Heart left ventricle (tissue), 16 donors: Measurements from ENCODE around the gene ST6GALNAC5. TPM values are rescaled to one million over a fixed set of nuclear protein-coding genes. Genes with fewer than 3 reads are reported as not detected.

Source experiments
- ATAC-seq, 4 donors: fragments of 200-7000 bp; cut with Tn5 transposase; one replicate each; pipeline ENCODE4 v1.9.1; 2020 to 2022; ENCODE audit warnings: moderate library complexity in 4 of 4, mild to moderate bottlenecking in 3 of 4, moderate number of reproducible peaks in 1 of 4
- DNase-seq, 5 donors: peaks; one replicate each; pipeline ENCODE4 v3.0.0-alpha.2; 2020
- H3K27ac ChIP-seq, 12 donors: fragments of 200-600 bp; sonication (generic) in 4 of 12; one replicate each; pipeline versions ENCODE4 v1.5.0 to v1.8.0; 2016 to 2022; ENCODE audit warnings: mild to moderate bottlenecking in 2 of 12
- H3K27me3 ChIP-seq, 9 donors: fragments of 200-600 bp; sonication (generic) in 2 of 9; one replicate each; pipeline versions ENCODE4 v1.5.1 to v1.8.0; 2016 to 2022; ENCODE audit warnings: mild to moderate bottlenecking in 3 of 9
- H3K36me3 ChIP-seq, 9 donors: fragments of 200-600 bp; sonication (generic) in 2 of 9; one replicate each; pipeline versions ENCODE4 v1.5.0 to v1.8.0; 2018 to 2022; ENCODE audit warnings: mild to moderate bottlenecking in 2 of 9
- H3K4me1 ChIP-seq, 12 donors: fragments of 200-600 bp; sonication (generic) in 4 of 12; one replicate each; pipeline versions ENCODE4 v1.5.0 to v1.8.0; 2016 to 2022; ENCODE audit warnings: mild to moderate bottlenecking in 3 of 12
- H3K4me3 ChIP-seq, 12 donors: fragments of 200-600 bp; sonication (generic) in 4 of 12; one replicate each; pipeline versions ENCODE4 v1.5.0 to v1.8.0; 2017 to 2022; ENCODE audit warnings: mild to moderate bottlenecking in 9 of 12, moderate library complexity in 4 of 12
- H3K9me3 ChIP-seq, 12 donors: fragments of 200-600 bp; sonication (generic) in 4 of 12; one replicate each; pipeline versions ENCODE4 v1.5.0 to v1.8.0; 2016 to 2022; ENCODE audit warnings: mild to moderate bottlenecking in 1 of 12
- CTCF ChIP-seq, 12 donors: fragments of 200-600 bp; sonication (generic) in 4 of 12; IDR thresholded peaks; one replicate each; pipeline versions ENCODE4 v1.5.0 to v1.8.0; 2018 to 2022; ENCODE audit warnings: antibody characterized with exemption in 12 of 12, mild to moderate bottlenecking in 5 of 12
- POLR2A ChIP-seq, 2 donors: fragments of 450-650 bp; IDR thresholded peaks; one replicate each; pipeline ENCODE4 v1.6.1; 2017; ENCODE audit warnings: antibody characterized with exemption in 2 of 2, mild to moderate bottlenecking in 2 of 2, moderate library complexity in 2 of 2
- WGBS, 4 donors: extraction: QIAGEN DNeasy Blood & Tissue Kit in 2 of 4; methylation state at CpG; one replicate each; pipeline versions ENCODE4 v1.1.5 to v1.1.7; 2013 to 2018; 5-methylcytosine and 5-hydroxymethylcytosine counted together
- intact Hi-C, 10 donors: fragments of 100-400 bp; cut with DNase I; formaldehyde crosslinking; loops; one replicate each; pipeline versions ENCODE4 v1.11.1 to v1.14.2; 2022
- polyA plus RNA-seq, 2 donors: library from polyadenylated mRNA; stranded (reverse); fragments of 200-250 nt; gene quantifications; one replicate each; pipeline ENCODE4 v1.2.3, GENCODE V29; 2013
- total RNA-seq, 9 donors: library from RNA; depleted of rRNA in 2 of 9; stranded (reverse); fragments of >200 nt in 2 of 9; fragmentation: NEBNext Ultra II Directional in 3 of 9; extraction: Animal tissue kit (Norgen Biotek cat#: 25700) in 3 of 9; gene quantifications; one replicate each; pipeline versions ENCODE4 v1.1.0 to v1.2.4, GENCODE V29; 2016 to 2023
- donor health status: ischemic (EF 13 %, LVEDD 7.1; RV severe dilation, severe dysfunction).
- donor health status: healthy with polysubstance abuse.
- donor health status: DM: no; HTN: yes; CAD: no.
- donor health status: DM: no; HTN: no; CAD: no.
- donor health status: ischemic (EF 25% LVEDD 6.9; RV normal size, moderate dysfunction).
- donor health status: ischemic (EF 25% LVEDD 5.7; RV mildly dilated, moderate dysfunction).
- donor health status: healthy.
- donor health status: DM: yes; HTN: yes; CAD: no.
- donor health status: ischemic (EF 35%, LVEDD 5.7; RV mildly dilated, moderate dysfunction).
- donor health status: nonischemic (EF 11% LVEDD 7.7; RV severe dilation, severe dysfunction).
- donor health status: DM: yes; HTN: yes; CAD: no.
- donor health status: PGD.
- donor health status: ischemic (EF 29% LVEDD 5.4; RV normal size, mild dysfunction).
- donor health status: nonischemic (EF 23%, LVEDD 6.1; RV moderate dilation, normal function).

Gene ST6GALNAC5
- total and polyA plus RNA-seq, 11 donors = 0.14 to 0.83 (median 0.45) TPM; not detected in 2

GRCh38 chr1:76843821-76844464 lies 23.3 kb upstream of the ST6GALNAC5 start:
- 87 to 89% (median 88%) methylated on average over 5 of the region's 5 CpGs for WGBS, 4 donors
- H3K36me3 ChIP-seq = no peaks in the 10 kb centered on the region
- no peaks in the 10 kb centered on the region for H3K27me3 ChIP-seq
- no peak overlapping the region for H3K4me3 ChIP-seq
- H3K9me3 ChIP-seq = peaks cover 0 to 13% (median 0%) of the 10 kb centered on the region in 12 donors
- intact Hi-C loops = loop anchor here in 1 of 10 donors (10.0 kb wide), 1 partner anchor 61 kb away; no protein-coding TSS in a partner anchor
- DNase-seq (no peak), ATAC-seq (no peak)
- H3K27ac ChIP-seq = no peak overlapping the region
- TF ChIP-seq CTCF (IDR thresholded peaks at IDR 0.05) = no peak
- no peak for TF ChIP-seq POLR2A (IDR thresholded peaks at IDR 0.05)
- no peaks in the 10 kb centered on the region for H3K4me1 ChIP-seq

GRCh38 chr1:76854255-76854654 lies 13.0 kb upstream of the ST6GALNAC5 start:
- H3K4me1 ChIP-seq = no peaks in the 10 kb centered on the region
- 68 to 80% (median 75%) methylated on average over 3 of the region's 3 CpGs for WGBS, 4 donors
- no peak for TF ChIP-seq POLR2A (IDR thresholded peaks at IDR 0.05)
- no peak for TF ChIP-seq CTCF (IDR thresholded peaks at IDR 0.05)
- H3K9me3 ChIP-seq = no peaks in the 10 kb centered on the region
- no peak for DNase-seq
- H3K36me3 ChIP-seq = no peaks in the 10 kb centered on the region
- no peak overlapping the region for H3K4me3 ChIP-seq
- ATAC-seq = no peak
- intact Hi-C loops = no loop called here
- H3K27ac ChIP-seq = no peak overlapping the region
- H3K27me3 ChIP-seq = no peaks in the 10 kb centered on the region

- ATAC-seq (no peak), DNase-seq (no peak)
- no peak overlapping the region for H3K27ac ChIP-seq
- H3K36me3 ChIP-seq = no peaks in the 10 kb centered on the region
- H3K4me1 ChIP-seq = no peaks in the 10 kb centered on the region
- intact Hi-C loops = loop anchor here in 1 of 10 donors (5.0 kb wide), 1 partner anchor 529 kb away; no protein-coding TSS in a partner anchor
- TF ChIP-seq POLR2A (IDR thresholded peaks at IDR 0.05) (no peak), CTCF (IDR thresholded peaks at IDR 0.05) (no peak)
- H3K9me3 ChIP-seq = no peaks in the 10 kb centered on the region
- no peaks in the 10 kb centered on the region for H3K27me3 ChIP-seq
- no peak overlapping the region for H3K4me3 ChIP-seq
- 58 to 62% (median 59%) methylated on average over 5 of the region's 5 CpGs for WGBS, 4 donors
Observed at GRCh38 chr1:76856104-76856503, 11.2 kb upstream of the ST6GALNAC5 start.

GRCh38 chr1:76857138-76857537 lies 10.1 kb upstream of the ST6GALNAC5 start:
- H3K4me3 ChIP-seq = no peak overlapping the region
- H3K27me3 ChIP-seq = no peaks in the 10 kb centered on the region
- no peaks in the 10 kb centered on the region for H3K9me3 ChIP-seq
- no peaks in the 10 kb centered on the region for H3K4me1 ChIP-seq
- intact Hi-C loops = loop anchor here in 1 of 10 donors (5.0 kb wide), 1 partner anchor 530 kb away; no protein-coding TSS in a partner anchor
- ATAC-seq (no peak), DNase-seq (no peak)
- H3K27ac ChIP-seq = no peak overlapping the region
- 67 to 71% (median 69%) methylated on average over 5 of the region's 5 CpGs for WGBS, 4 donors
- no peaks in the 10 kb centered on the region for H3K36me3 ChIP-seq
- TF ChIP-seq CTCF (IDR thresholded peaks at IDR 0.05) = no peak
- no peak for TF ChIP-seq POLR2A (IDR thresholded peaks at IDR 0.05)
